HS-27A (cell line): Measurements from ENCODE around the gene CENPN.

Experiments used
- DNase-seq: peaks from one replicate; pipeline ENCODE4 v3.0.0-alpha.2; 2012; ENCODE audit warnings: low read depth, missing footprints

Gene CENPN

DNA sequence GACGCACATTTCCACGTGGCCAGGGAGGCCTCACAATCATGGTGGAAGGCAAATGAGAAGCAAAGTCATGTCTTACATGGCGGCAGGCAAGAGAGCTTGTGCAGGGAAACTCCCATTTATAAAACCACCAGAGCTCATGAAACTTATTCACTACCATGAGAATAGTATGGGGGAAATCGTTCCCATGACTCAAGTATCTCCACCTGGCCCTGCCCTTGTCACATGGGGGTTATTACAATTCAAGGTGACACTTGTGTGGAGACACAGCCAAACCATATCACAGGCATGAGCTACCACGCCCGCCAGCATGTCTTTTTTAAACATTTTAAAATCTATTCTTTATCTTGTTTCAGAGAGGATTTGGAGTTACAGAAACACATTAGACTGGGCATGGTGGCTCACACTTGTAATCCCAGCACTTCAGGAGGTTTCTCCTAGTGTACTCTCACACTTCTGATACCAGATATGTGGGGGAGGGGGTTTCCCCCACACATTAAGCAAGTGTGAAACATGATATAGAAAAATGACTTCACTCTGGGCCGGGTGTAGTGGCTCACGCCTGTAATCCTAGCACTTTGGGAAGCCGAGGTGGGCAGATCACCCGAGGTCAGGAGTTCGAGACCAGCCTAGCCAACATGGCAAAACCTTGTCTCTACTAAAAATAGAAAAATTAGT lies 23.1 kb downstream of the CENPN start:
- DNase-seq: no peak

GRCh38 chr16:81035398-81035974 lies 28.5 kb downstream of the CENPN start, which contains the start of gene ATMIN:
ATMIN (plus strand) TSS chr16:81035842; CDS start chr16:81035871, 29 bp downstream.
- peak; percentile 36 for DNase-seq

GRCh38 chr16:81035975-81036750 lies 29.1 kb downstream of the CENPN start:
- DNase-seq: no peak

DNA sequence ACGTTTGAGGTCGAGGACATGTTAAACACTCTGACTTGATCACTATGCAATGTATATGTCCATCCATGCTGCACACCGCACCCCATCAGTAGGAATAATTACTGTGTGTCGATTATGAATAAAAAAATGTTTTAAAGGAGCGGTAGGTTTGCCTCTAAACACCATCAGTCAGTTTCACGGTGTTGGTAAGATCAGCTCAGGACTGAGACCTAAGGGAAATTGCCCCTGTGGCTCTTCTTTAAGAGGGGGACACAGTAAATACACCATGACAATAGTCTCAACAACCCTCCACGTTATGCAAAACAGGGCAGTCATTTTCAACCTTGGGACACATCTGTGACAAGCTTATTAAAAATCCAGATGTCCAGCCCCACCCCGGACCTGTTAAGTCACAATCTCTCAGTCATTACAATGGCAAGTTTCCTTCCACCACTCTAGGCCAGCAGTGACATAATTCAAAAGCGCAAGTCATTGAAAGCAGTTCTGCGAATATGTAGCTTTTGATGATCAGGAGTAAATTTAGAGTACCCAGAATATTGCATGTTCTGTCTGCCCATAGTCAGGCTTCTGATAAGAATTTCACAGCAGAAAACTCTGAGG lies 29.8 kb downstream of the CENPN start:
- no peak for DNase-seq

DNA sequence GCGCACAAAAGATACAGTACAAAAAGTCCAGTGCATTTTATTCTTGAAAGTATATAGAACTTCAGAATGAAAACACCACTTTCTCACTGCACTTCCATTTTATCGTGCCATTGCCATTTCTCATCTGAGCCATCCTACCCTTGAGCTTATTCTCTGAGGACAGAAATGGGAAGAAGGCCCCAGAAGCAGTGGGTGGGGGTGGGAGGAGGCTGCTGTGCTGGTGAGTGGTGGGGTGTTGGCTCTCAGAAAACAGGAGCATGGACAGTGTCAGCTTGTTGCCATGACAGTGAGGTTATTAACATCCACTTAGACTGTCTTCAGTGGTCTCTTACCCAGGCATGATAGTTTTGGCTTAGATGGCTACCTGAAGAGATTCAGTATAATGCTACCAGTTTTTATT lies 33.1 kb downstream of the CENPN start:
- DNase-seq: no peak

DNA sequence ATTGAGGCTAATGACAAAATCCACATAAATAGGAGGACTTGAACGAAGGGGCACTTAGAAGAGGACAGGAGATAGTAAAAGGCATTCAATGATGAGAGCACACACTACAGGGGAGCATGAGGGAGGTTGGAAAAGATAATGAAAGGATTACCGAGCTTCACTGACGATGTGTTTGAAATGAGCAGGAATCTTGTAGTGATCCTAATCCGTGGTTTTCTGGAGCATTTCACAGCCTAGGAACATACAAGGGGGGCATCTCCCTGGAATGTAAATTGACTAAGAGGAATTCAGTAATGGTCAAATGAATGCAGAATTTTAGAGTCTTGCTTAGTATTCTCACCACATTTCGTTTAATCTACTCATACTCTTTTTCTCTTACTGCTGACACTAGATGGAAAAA lies 33.8 kb downstream of the CENPN start:
- DNase-seq: no peak

- DNase-seq: no peak
Observed at GRCh38 chr16:81041696-81042095, 34.7 kb downstream of the CENPN start.

- no peak for DNase-seq
Observed at GRCh38 chr16:81042821-81043220, 35.8 kb downstream of the CENPN start.

DNA sequence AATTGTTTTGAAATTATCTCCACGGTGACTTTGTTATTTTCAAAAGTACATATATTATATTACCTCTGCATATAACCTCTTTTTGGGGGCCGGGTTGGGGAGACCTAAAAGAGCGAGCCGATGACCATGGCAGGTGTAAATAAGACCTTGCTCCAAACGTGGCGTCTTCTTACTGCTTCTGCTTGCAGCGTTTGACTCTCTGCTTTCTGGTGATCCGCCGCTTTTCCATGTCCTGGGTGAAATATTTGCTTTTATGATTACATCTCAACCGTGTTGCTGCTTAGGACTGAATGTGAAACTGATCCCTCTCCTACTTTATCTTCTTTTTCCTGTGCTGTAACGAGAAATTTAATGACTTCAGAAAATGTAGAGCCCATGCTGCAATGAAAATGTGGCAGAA lies 46.7 kb downstream of the CENPN start:
- DNase-seq: no peak

GRCh38 chr16:81060576-81061306 lies 53.7 kb downstream of the CENPN start:
- no peak for DNase-seq

- no peak for DNase-seq
Observed at GRCh38 chr16:81061307-81061640, 54.3 kb downstream of the CENPN start.

DNA sequence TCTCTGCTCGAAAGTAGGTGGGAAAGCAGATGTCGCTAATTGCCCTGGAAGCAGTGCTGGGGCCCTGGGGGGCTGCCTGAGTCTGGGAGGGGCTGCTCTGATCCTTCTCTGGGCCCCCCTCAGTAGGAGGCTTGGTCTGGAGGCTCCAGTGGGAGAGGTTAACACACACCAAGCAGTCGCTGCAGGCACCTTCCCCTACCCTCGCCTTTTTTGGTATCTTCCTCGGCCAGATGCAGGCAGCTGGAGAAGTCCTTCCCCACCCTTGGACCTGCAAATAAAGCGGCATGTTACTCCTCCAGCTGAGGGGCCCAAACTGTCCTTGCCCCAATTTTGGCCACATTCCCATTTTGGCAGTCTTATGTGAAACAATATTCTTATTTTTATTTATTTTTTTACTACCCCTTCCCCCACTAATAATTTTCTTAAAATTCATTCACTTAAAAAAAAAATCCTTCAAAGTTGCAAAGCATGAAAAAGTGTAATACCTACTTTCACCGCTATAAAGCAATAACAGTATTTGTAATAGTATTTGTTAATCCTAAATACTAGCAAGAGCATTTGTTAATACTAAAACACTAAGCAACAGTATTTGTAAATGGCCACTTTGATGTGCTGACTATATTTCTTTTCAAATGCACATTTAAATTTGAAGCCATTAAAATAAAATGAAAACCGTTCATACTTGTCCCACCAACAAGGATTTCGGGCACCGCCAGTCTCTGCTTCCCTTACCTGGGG lies 55.0 kb downstream of the CENPN start:
- DNase-seq: no peak

GRCh38 chr16:81066681-81067080 lies 59.7 kb downstream of the CENPN start:
- no peak for DNase-seq

- no peak for DNase-seq
Observed at GRCh38 chr16:81067166-81067565, 60.2 kb downstream of the CENPN start.

DNA sequence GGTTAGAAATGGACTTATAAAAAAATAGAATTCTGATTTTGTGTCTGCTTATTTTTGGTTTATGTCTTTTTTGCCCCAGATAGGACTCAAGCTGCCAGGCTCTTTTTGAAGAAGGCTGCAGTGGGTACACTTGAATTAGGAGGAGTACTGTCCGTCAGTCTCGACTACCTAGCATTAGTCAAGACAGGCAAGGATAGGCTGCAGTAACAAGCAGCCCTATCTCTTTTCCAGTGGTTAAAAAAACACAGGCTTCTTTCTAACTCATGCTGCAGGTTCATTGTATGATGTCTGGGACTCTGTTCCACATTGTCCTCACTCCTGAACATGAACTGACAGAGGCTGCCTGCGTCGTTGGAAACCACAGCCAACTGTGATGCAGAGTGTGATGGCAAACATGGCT lies 62.0 kb downstream of the CENPN start:
- no peak for DNase-seq

DNA sequence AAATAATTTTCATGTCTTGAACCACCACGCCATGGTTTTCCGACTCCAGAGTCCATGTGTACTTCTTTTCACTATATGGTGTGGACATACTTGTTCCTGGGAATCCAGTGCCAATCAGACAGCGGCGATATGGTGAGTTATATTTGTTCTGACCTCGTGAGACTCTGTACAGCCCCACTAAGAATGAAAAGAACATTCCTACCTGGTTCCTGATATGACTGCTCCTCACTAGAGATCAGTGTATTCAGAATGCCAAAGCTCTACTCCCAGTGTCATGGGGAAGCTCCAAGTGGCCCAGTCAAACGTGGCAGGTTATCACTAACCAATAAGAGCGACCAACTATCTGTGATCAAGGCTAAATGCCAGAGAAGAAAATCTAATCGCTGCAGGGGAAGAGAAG lies 64.0 kb downstream of the CENPN start:
- no peak for DNase-seq

GRCh38 chr16:81071805-81072204 lies 64.8 kb downstream of the CENPN start:
- no peak for DNase-seq

GRCh38 chr16:81073560-81074330 lies 66.7 kb downstream of the CENPN start:
- DNase-seq: no peak

DNA sequence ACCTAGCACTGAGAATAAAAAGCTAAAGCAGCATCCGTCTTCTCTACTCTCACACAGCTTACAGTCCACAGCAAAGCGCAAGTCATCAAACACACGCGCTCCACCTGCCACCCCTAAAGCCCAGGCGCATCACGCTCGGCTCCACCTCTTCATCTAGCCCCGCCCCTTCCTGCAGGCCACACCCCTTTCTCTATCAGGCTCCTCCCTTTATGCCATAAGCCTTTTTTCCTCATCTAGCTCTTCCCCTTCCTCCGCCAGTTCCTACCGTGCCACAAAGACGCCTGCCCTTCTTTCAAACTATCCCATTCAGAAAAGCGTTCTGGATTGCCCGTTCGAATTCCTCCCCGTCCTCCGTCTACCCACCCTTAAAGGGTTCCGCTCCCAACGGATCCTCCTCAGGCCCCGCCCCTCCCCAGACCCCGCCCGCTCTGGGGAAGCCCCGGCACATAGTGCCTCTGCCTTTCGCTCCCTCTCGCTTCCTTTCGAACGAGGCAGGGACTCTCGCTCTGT lies 69.6 kb downstream of the CENPN start:
- DNase-seq: peak; percentile 86
